ENCODE measurements around the gene MME. TPM values are rescaled to one million over a fixed set of nuclear protein-coding genes. Genes with fewer than 3 reads are reported as not detected.

Gene MME
- total RNA-seq, 1 experiment from 2014 or later, result 1.6 TPM

DNA sequence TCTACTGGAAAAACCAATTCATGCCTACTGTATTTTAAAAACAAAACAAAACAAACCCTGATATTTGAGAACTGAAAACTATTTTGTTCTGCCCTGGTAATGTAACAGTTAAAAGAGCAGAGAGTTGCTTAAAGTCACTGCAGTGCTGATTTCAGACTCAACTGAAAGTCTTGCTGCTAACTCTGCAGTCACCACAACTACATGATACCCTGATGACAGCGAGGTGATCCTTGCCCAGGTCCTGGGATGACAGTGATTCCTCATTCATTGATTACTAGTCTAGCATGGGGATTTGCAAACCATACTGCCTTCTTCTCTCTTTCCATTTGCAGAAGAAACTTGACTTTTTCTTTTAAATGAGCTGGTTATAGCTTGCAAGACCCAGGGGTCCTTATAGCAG lies 67.5 kb downstream of the MME start:
- Histone ChIP-seq H3K36me3 (ENCODE audit: control insufficient read depth, insufficient read depth, low read length) (no peaks in the 10 kb centered on the region), H3K27me3 (ENCODE audit: control insufficient read depth, insufficient read depth, low read length) (no peaks in the 10 kb centered on the region), H3K4me1 (ENCODE audit: control insufficient read depth, insufficient read depth, low read length) (no peaks in the 10 kb centered on the region), H3K27ac (ENCODE audit: low read length) (no peak overlapping the region), H3K9me3 (ENCODE audit: control insufficient read depth, insufficient read depth, low read depth, low read length) (no peaks in the 10 kb centered on the region), H3K4me3 (ENCODE audit: low read depth in 2 of 2, low read length in 2 of 2) (no peak overlapping the region)
- ATAC-seq (no peak), DNase-seq (ENCODE audit: low read depth, low spot score) (no peak)
- in situ Hi-C loops (cut with HindIII; ENCODE audit: low pct_unique_long_range_greater_than_20kb, low sequenced_read_pairs), result no loop called here
- POLR2A ChIA-PET, result no interaction called here
- BruUV-seq (replicated peaks), result no TSS peak
- intact Hi-C loops (cut with micrococcal nuclease; ENCODE audit: unreplicated experiment), result no loop called here
- CTCF ChIA-PET, result no interaction called here
- no peak for TF ChIP-seq TCF7L2 (IDR thresholded peaks at IDR 0.05; ENCODE audit: low read depth, low read length)
- TF ChIP-seq, protein P1, sequence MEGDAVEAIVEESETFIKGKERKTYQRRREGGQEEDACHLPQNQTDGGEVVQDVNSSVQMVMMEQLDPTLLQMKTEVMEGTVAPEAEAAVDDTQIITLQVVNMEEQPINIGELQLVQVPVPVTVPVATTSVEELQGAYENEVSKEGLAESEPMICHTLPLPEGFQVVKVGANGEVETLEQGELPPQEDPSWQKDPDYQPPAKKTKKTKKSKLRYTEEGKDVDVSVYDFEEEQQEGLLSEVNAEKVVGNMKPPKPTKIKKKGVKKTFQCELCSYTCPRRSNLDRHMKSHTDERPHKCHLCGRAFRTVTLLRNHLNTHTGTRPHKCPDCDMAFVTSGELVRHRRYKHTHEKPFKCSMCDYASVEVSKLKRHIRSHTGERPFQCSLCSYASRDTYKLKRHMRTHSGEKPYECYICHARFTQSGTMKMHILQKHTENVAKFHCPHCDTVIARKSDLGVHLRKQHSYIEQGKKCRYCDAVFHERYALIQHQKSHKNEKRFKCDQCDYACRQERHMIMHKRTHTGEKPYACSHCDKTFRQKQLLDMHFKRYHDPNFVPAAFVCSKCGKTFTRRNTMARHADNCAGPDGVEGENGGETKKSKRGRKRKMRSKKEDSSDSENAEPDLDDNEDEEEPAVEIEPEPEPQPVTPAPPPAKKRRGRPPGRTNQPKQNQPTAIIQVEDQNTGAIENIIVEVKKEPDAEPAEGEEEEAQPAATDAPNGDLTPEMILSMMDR (IDR thresholded peaks at IDR 0.05), result no peak
- TF ChIP-seq, protein P2, sequence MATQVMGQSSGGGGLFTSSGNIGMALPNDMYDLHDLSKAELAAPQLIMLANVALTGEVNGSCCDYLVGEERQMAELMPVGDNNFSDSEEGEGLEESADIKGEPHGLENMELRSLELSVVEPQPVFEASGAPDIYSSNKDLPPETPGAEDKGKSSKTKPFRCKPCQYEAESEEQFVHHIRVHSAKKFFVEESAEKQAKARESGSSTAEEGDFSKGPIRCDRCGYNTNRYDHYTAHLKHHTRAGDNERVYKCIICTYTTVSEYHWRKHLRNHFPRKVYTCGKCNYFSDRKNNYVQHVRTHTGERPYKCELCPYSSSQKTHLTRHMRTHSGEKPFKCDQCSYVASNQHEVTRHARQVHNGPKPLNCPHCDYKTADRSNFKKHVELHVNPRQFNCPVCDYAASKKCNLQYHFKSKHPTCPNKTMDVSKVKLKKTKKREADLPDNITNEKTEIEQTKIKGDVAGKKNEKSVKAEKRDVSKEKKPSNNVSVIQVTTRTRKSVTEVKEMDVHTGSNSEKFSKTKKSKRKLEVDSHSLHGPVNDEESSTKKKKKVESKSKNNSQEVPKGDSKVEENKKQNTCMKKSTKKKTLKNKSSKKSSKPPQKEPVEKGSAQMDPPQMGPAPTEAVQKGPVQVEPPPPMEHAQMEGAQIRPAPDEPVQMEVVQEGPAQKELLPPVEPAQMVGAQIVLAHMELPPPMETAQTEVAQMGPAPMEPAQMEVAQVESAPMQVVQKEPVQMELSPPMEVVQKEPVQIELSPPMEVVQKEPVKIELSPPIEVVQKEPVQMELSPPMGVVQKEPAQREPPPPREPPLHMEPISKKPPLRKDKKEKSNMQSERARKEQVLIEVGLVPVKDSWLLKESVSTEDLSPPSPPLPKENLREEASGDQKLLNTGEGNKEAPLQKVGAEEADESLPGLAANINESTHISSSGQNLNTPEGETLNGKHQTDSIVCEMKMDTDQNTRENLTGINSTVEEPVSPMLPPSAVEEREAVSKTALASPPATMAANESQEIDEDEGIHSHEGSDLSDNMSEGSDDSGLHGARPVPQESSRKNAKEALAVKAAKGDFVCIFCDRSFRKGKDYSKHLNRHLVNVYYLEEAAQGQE (IDR thresholded peaks at IDR 0.05; ENCODE audit: insufficient read depth in 1 of 2, low read depth in 2 of 2, low read length in 1 of 2), result no peak
- no peak for TF ChIP-seq POLR2AphosphoS5 (IDR thresholded peaks at IDR 0.05; ENCODE audit: low read depth, low read length)
- no peak for TF ChIP-seq SIN3A (IDR thresholded peaks at IDR 0.05; ENCODE audit: borderline replicate concordance, insufficient read depth, low read depth, low read length)

DNA sequence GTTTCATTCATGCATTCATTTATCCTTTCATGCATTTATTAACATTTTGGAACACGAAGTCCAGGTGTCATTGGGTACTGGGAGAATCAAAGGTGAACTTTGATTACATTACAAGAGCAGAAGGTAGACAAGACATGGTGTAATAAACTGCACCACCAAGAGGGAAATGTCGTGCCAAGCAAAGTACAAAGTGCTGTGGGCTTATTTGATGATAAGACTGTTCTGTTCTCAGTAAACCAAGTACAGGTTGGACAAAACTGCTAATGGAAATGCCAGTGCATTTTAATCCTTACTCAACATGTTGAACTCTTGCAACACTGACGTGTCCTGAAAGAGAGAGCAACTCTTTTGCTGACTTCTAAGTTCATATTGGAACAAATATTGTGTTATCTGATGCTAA lies 69.4 kb downstream of the MME start:
- no peak overlapping the region for H3K4me3 ChIP-seq (ENCODE audit: low read depth in 2 of 2, low read length in 2 of 2)
- ChIA-PET CTCF (no interaction called here), POLR2A (no interaction called here)
- intact Hi-C loops (cut with micrococcal nuclease; ENCODE audit: unreplicated experiment) (no loop called here), in situ Hi-C loops (cut with HindIII; ENCODE audit: low pct_unique_long_range_greater_than_20kb, low sequenced_read_pairs) (no loop called here)
- H3K9me3 ChIP-seq (ENCODE audit: control insufficient read depth, insufficient read depth, low read depth, low read length), result no peaks in the 10 kb centered on the region
- H3K36me3 ChIP-seq (ENCODE audit: control insufficient read depth, insufficient read depth, low read length), result no peaks in the 10 kb centered on the region
- ATAC-seq (no peak), DNase-seq (ENCODE audit: low read depth, low spot score) (no peak)
- H3K27ac ChIP-seq (ENCODE audit: low read length), result no peak overlapping the region
- TF ChIP-seq POLR2AphosphoS5 (IDR thresholded peaks at IDR 0.05; ENCODE audit: low read depth, low read length) (no peak), TCF7L2 (IDR thresholded peaks at IDR 0.05; ENCODE audit: low read depth, low read length) (no peak), SIN3A (IDR thresholded peaks at IDR 0.05; ENCODE audit: borderline replicate concordance, insufficient read depth, low read depth, low read length) (no peak)
- TF ChIP-seq, protein P2 (IDR thresholded peaks at IDR 0.05; ENCODE audit: insufficient read depth in 1 of 2, low read depth in 2 of 2, low read length in 1 of 2), result no peak
- TF ChIP-seq, protein P1 (IDR thresholded peaks at IDR 0.05), result no peak
- no TSS peak for BruUV-seq (replicated peaks)
- no peaks in the 10 kb centered on the region for H3K27me3 ChIP-seq (ENCODE audit: control insufficient read depth, insufficient read depth, low read length)
- no peaks in the 10 kb centered on the region for H3K4me1 ChIP-seq (ENCODE audit: control insufficient read depth, insufficient read depth, low read length)

Measured in Panc1 (cell line).